OCI-M2 (cell line): ENCODE measurements around the gene FBXO10.

Experiments used
- DNase-seq: peaks from one replicate; lab custom pipeline; 2025; ENCODE audit not compliant: unreplicated experiment; lab: John Stamatoyannopoulos, UW

The FBXO10 gene

GRCh38 chr9:37596504-37596903, 20.3 kb upstream of the FBXO10 start:
- no peak for DNase-seq

GRCh38 chr9:37593883-37594448, 17.8 kb upstream of the FBXO10 start:
- no peak for DNase-seq

GRCh38 chr9:37592108-37592951, 16.1 kb upstream of the FBXO10 start, which contains the start of gene TOMM5:
TOMM5 (minus strand) TSS chr9:37592597; CDS start chr9:37592532, 65 bp downstream.
- DNase-seq, result no peak

- DNase-seq, result no peak
Observed at GRCh38 chr9:37587521-37587920, 11.3 kb upstream of the FBXO10 start.

- DNase-seq, result no peak
Observed at GRCh38 chr9:37583522-37584121, 7.4 kb upstream of the FBXO10 start.

GRCh38 chr9:37582548-37583157, 6.5 kb upstream of the FBXO10 start:
- no peak for DNase-seq

GRCh38 chr9:37575511-37575914, 667 bp downstream of the FBXO10 start:
- no peak for DNase-seq

GRCh38 chr9:37575001-37575400, 1.2 kb downstream of the FBXO10 start:
- DNase-seq, result no peak

- DNase-seq, result no peak
Observed at GRCh38 chr9:37574241-37574721, 1.9 kb downstream of the FBXO10 start.

- DNase-seq, result no peak
Observed at GRCh38 chr9:37571282-37571681, 4.9 kb downstream of the FBXO10 start.

GRCh38 chr9:37566716-37567115, 9.5 kb downstream of the FBXO10 start:
- DNase-seq, result no peak

GRCh38 chr9:37565661-37566618, 10.2 kb downstream of the FBXO10 start:
- DNase-seq, result no peak

GRCh38 chr9:37564916-37565315, 11.3 kb downstream of the FBXO10 start:
- DNase-seq, result no peak

- DNase-seq, result no peak
Observed at GRCh38 chr9:37563806-37564513, 12.2 kb downstream of the FBXO10 start.

GRCh38 chr9:37562826-37563225, 13.4 kb downstream of the FBXO10 start:
- DNase-seq, result no peak

- no peak for DNase-seq
Observed at GRCh38 chr9:37561682-37562081, 14.5 kb downstream of the FBXO10 start.

- no peak for DNase-seq
Observed at GRCh38 chr9:37559855-37560592, 16.2 kb downstream of the FBXO10 start.

- no peak for DNase-seq
Observed at GRCh38 chr9:37559125-37559524, 17.1 kb downstream of the FBXO10 start.

GRCh38 chr9:37555786-37556185, 20.4 kb downstream of the FBXO10 start:
- DNase-seq, result no peak
